ENCODE data around the gene MAP2K5. TPM values are rescaled to one million over a fixed set of nuclear protein-coding genes. Genes with fewer than 3 reads are reported as not detected.
A peak's percentile ranks its signal among the peaks of the same experiment; 100 is the strongest.

Gene MAP2K5
- polyA plus RNA-seq, 2 of the 4 experiments (the other 2 are of a cell fraction), result 7.8 to 11.0 TPM

- TF ChIP-seq USF2 (IDR thresholded peaks at IDR 0.05), result no peak
- no peak for TF ChIP-seq MYC (IDR thresholded peaks at IDR 0.05; ENCODE audit: borderline replicate concordance, low read length)
- TF ChIP-seq ZNF302 (CRISPR knock-in tag; IDR thresholded peaks at IDR 0.05), result no peak
- TF ChIP-seq RCOR1 (IDR thresholded peaks at IDR 0.05; ENCODE audit: low read depth, low read length), result no peak
- Histone ChIP-seq H3K4me1 (peaks cover 11% of the 10 kb centered on the region; the same call in 2 of the 3 replicates), H3K4me3 (no peak overlapping the region), H3K27ac (no peak overlapping the region), H3K4me2 (no peak overlapping the region; the same call in 2 of the 3 replicates), H3K9me3 (no peaks in the 10 kb centered on the region)
- POLR2A ChIA-PET, result no interaction called here
- 92% methylated on average over 4 of the region's 4 CpGs for WGBS (ENCODE audit: missing lambda C conversion rate)
- CTCF ChIA-PET, result interaction anchor here (0.6 to 1.6 kb wide), 2 partner anchors 13 to 160 kb away, joined by 3 read pairs; no protein-coding TSS in a partner anchor
- ATAC-seq (no peak), FAIRE-seq (no peak), DNase-seq (ENCODE audit: low read depth in 1 of 2, low spot score in 1 of 2) (no peak)
Observed at GRCh38 chr15:67746450-67746849, 203.9 kb downstream of the MAP2K5 start.

- no peak for FAIRE-seq
- 93% methylated on average over 3 of the region's 3 CpGs for WGBS (ENCODE audit: missing lambda C conversion rate)
- Histone ChIP-seq H3K9me3 (no peaks in the 10 kb centered on the region), H3K4me2 (no peak overlapping the region), H3K4me1 (peaks cover 11% of the 10 kb centered on the region; the same call in 2 of the 3 replicates), H3K4me3 (no peak overlapping the region), H3K27ac (no peak overlapping the region)
- CTCF ChIA-PET, result interaction anchor here (1.1 to 1.6 kb wide), 3 partner anchors 8 to 161 kb away, joined by 3 read pairs; no protein-coding TSS in a partner anchor
- POLR2A ChIA-PET, result no interaction called here
- DNase-seq (ENCODE audit: low read depth in 1 of 2, low spot score in 1 of 2), result no peak
- no peak for ATAC-seq
- no peak for TF ChIP-seq ZC3H11A (IDR thresholded peaks at IDR 0.05)
- no peak for TF ChIP-seq ATOH8 (CRISPR knock-in tag; IDR thresholded peaks at IDR 0.05; ENCODE audit: low read depth)
- no peak for TF ChIP-seq USF2 (IDR thresholded peaks at IDR 0.05)
- TF ChIP-seq CHD4 (IDR thresholded peaks at IDR 0.05; ENCODE audit: borderline replicate concordance), result no peak
- no peak for TF ChIP-seq HOXB5 (CRISPR knock-in tag; IDR thresholded peaks at IDR 0.05)
- no peak for TF ChIP-seq JUNB (IDR thresholded peaks at IDR 0.05)
- TF ChIP-seq ZFP36 (IDR thresholded peaks at IDR 0.05; ENCODE audit: borderline replicate concordance, partially characterized antibody), result no peak
- TF ChIP-seq NPAS2 (CRISPR knock-in tag; IDR thresholded peaks at IDR 0.05; ENCODE audit: borderline replicate concordance), result no peak
- no peak for TF ChIP-seq EP300 (IDR thresholded peaks at IDR 0.05)
- TF ChIP-seq ZSCAN20 (CRISPR knock-in tag; IDR thresholded peaks at IDR 0.05), result no peak
- TF ChIP-seq RFX5 (IDR thresholded peaks at IDR 0.05), result no peak
- TF ChIP-seq MAFK (IDR thresholded peaks at IDR 0.05; ENCODE audit: partially characterized antibody), result no peak
- TF ChIP-seq TFCP2L1 (CRISPR knock-in tag; IDR thresholded peaks at IDR 0.05), result no peak
- no peak for TF ChIP-seq RNF2 (IDR thresholded peaks at IDR 0.05; ENCODE audit: borderline replicate concordance, low read depth)
Observed at GRCh38 chr15:67747921-67748320, 205.4 kb downstream of the MAP2K5 start.

GRCh38 chr15:67750371-67750770, 207.9 kb downstream of the MAP2K5 start:
- Histone ChIP-seq H3K4me2 (no peak overlapping the region), H3K4me1 (peaks cover 8% of the 10 kb centered on the region; the same call in 2 of the 3 replicates), H3K4me3 (no peak overlapping the region), H3K9me3 (no peaks in the 10 kb centered on the region), H3K27ac (no peak overlapping the region)
- ATAC-seq, result no peak
- FAIRE-seq, result no peak
- 81% methylated on average over 4 of the region's 4 CpGs for WGBS (ENCODE audit: missing lambda C conversion rate)
- no peak for TF ChIP-seq GATA3 (IDR thresholded peaks at IDR 0.05; ENCODE audit: borderline replicate concordance)
- ChIA-PET POLR2A (no interaction called here), CTCF (interaction anchor here (1.0 to 1.7 kb wide), 2 partner anchors 12 to 293 kb away, joined by 3 to 4 read pairs; no protein-coding TSS in a partner anchor)
- no peak for DNase-seq (ENCODE audit: low read depth in 1 of 2, low spot score in 1 of 2)

- Histone ChIP-seq H3K9me3 (no peaks in the 10 kb centered on the region), H3K4me2 (no peak overlapping the region), H3K4me3 (no peak overlapping the region), H3K4me1 (no peaks in the 10 kb centered on the region), H3K27ac (no peak overlapping the region)
- ChIA-PET CTCF (interaction anchor here (0.6 to 2.9 kb wide), 3 partner anchors 9 to 535 kb away, joined by 3 to 11 read pairs (median 3); no protein-coding TSS in a partner anchor), POLR2A (no interaction called here)
- TF ChIP-seq CTCF (IDR thresholded peaks at IDR 0.05) (no peak), EP300 (IDR thresholded peaks at IDR 0.05) (no peak), MAFK (IDR thresholded peaks at IDR 0.05; ENCODE audit: partially characterized antibody) (no peak), ZSCAN20 (CRISPR knock-in tag; IDR thresholded peaks at IDR 0.05) (no peak), EHF (CRISPR knock-in tag; IDR thresholded peaks at IDR 0.05) (no peak), GATA3 (IDR thresholded peaks at IDR 0.05; ENCODE audit: borderline replicate concordance) (no peak), RFX5 (IDR thresholded peaks at IDR 0.05) (no peak), MAZ (IDR thresholded peaks at IDR 0.05; ENCODE audit: borderline replicate concordance, low read depth, low read length) (no peak), NR3C1 (IDR thresholded peaks at IDR 0.05) (no peak), FOXS1 (CRISPR knock-in tag; IDR thresholded peaks at IDR 0.05) (no peak), CBX2 (IDR thresholded peaks at IDR 0.05; ENCODE audit: borderline replicate concordance, low read depth) (no peak), HES2 (IDR thresholded peaks at IDR 0.05) (no peak)
- DNase-seq (ENCODE audit: low read depth in 1 of 2, low spot score in 1 of 2) (no peak), ATAC-seq (no peak), FAIRE-seq (peak; percentile 36)
- 90% methylated on average over 3 of the region's 3 CpGs for WGBS (ENCODE audit: missing lambda C conversion rate)
Observed at GRCh38 chr15:67753891-67754290, 211.4 kb downstream of the MAP2K5 start.
